CD4-positive, alpha-beta T cell (primary cell): ENCODE measurements around the gene DSN1. TPM values are rescaled to one million over a fixed set of nuclear protein-coding genes. Genes with fewer than 3 reads are reported as not detected.

ENCODE experiments used
- ATAC-seq: fragments of 200-7000 bp; cut with Tn5 transposase; one replicate; pipeline ENCODE4 v1.10.0; 2022; ENCODE audit warnings: mild to moderate bottlenecking; ENCODE audit not compliant: poor library complexity
- CTCF ChIA-PET: fragments of 350-600 bp; sonication (Branson Sonifier 250); formaldehyde crosslinking; loops from one replicate; lab custom pipeline; 2021; ENCODE audit warnings: antibody characterized with exemption, inconsistent platforms; lab: Charles Lee
- POLR2A ChIA-PET: fragments of 350-600 bp; sonication (Branson Sonifier 250); formaldehyde crosslinking; loops from one replicate; lab custom pipeline; 2021; ENCODE audit warnings: antibody characterized with exemption, inconsistent platforms; lab: Charles Lee
- DNase-seq, 14 experiments: peaks; one replicate each; pipeline ENCODE4 v3.0.0-alpha.2; 2013 to 2020; ENCODE audit warnings: mixed read lengths in 2 of 14
- H3K27ac ChIP-seq, 2 donors: one replicate each; pipeline versions ENCODE4 v1.5.1 to v1.7.0; 2013; ENCODE audit warnings: low read length in 2 of 2, low read depth in 1 of 2, mild to moderate bottlenecking in 1 of 2
- H3K27me3 ChIP-seq, 2 experiments: 1 replicate in 1 of 2; 2 replicates in 1 of 2; pipeline versions ENCODE4 v1.6.1 to v1.7.0; 2013; ENCODE audit warnings: low read length in 2 of 2, control low read depth in 1 of 2, mild to moderate bottlenecking in 1 of 2, moderate library complexity in 1 of 2; ENCODE audit not compliant: insufficient read depth in 2 of 2, control insufficient read depth in 1 of 2
- H3K36me3 ChIP-seq: one replicate; pipeline ENCODE4 v1.6.1; 2013; ENCODE audit warnings: low read length, control low read depth; ENCODE audit not compliant: insufficient read depth
- H3K4me1 ChIP-seq: one replicate; pipeline ENCODE4 v1.6.1; 2013; ENCODE audit warnings: low read length, control low read depth; ENCODE audit not compliant: insufficient read depth
- H3K4me3 ChIP-seq: one replicate; pipeline ENCODE4 v1.5.1; 2013; ENCODE audit warnings: mild to moderate bottlenecking, low read length, moderate library complexity
- H3K9me3 ChIP-seq, 2 experiments: 1 replicate in 1 of 2; 2 replicates in 1 of 2; pipeline versions ENCODE4 v1.6.1 to v1.7.0; 2013; ENCODE audit warnings: low read length in 2 of 2, mild to moderate bottlenecking in 2 of 2, control low read depth in 1 of 2, moderate library complexity in 1 of 2; ENCODE audit not compliant: control insufficient read depth in 1 of 2, insufficient read depth in 1 of 2
- H3K27ac Mint-ChIP-seq: one replicate; pipeline ENCODE4 v1.8.0; 2020; ENCODE audit warnings: mixed read lengths
- H3K27me3 Mint-ChIP-seq: one replicate; pipeline ENCODE4 v1.8.0; 2021; ENCODE audit warnings: mixed read lengths
- H3K36me3 Mint-ChIP-seq: one replicate; pipeline ENCODE4 v1.8.0; 2021; ENCODE audit warnings: low read depth, mixed read lengths
- H3K4me1 Mint-ChIP-seq: one replicate; pipeline ENCODE4 v1.8.0; 2021; ENCODE audit warnings: low read depth, mixed read lengths
- H3K4me3 Mint-ChIP-seq: one replicate; pipeline ENCODE4 v1.8.0; 2020; ENCODE audit warnings: mild to moderate bottlenecking, mixed read lengths
- H3K9me3 Mint-ChIP-seq: one replicate; pipeline ENCODE4 v1.8.0; 2020; ENCODE audit warnings: mixed read lengths
- CTCF ChIP-seq: fragments of 200-600 bp; IDR thresholded peaks from one replicate; pipeline ENCODE4 v1.8.0; 2022; ENCODE audit warnings: antibody characterized with exemption, mild to moderate bottlenecking
- intact Hi-C, 2 experiments: fragments of 100-400 bp; cut with DNase I in 1 of 2; cut with micrococcal nuclease in 1 of 2; formaldehyde crosslinking; loops; one replicate each; pipeline versions ENCODE4 v1.15.1 to v1.9.0; 2023 to 2025; cut with DNase I, micrococcal nuclease
- total RNA-seq, 174 experiments: library from RNA in 2 of 174; stranded (reverse) in 2 of 174; gene quantifications; one replicate each; pipeline ENCODE4 v1.2.3 and lab custom pipeline; 2021 to 2026

DSN1 gene
- total RNA-seq, 2 experiments from 2014 or later: 10.5 to 14.3 TPM

- DNase-seq (no peak), ATAC-seq (no peak)
- no peak overlapping the region for H3K4me3 ChIP-seq
- ChIA-PET POLR2A (no interaction called here), CTCF (interaction anchor here (0.6 to 0.8 kb wide), 2 partner anchors 40 to 71 kb away, joined by 3 read pairs; no protein-coding TSS in a partner anchor)
- no peaks in the 10 kb centered on the region for H3K9me3 ChIP-seq
- Mint-ChIP-seq H3K27ac (no peak overlapping the region), H3K36me3 (no peaks in the 10 kb centered on the region), H3K9me3 (no peaks in the 10 kb centered on the region), H3K4me3 (no peak overlapping the region), H3K4me1 (no peaks in the 10 kb centered on the region), H3K27me3 (no peaks in the 10 kb centered on the region)
- no peak for TF ChIP-seq CTCF
- H3K36me3 ChIP-seq: no peaks in the 10 kb centered on the region
- H3K27ac ChIP-seq: no peak overlapping the region
- H3K27me3 ChIP-seq: no peaks in the 10 kb centered on the region
- intact Hi-C loops: no loop called here
- no peaks in the 10 kb centered on the region for H3K4me1 ChIP-seq
Observed at GRCh38 chr20:36815454-36816091, 42.0 kb upstream of the DSN1 start.

- Histone ChIP-seq H3K27me3 (no peaks in the 10 kb centered on the region), H3K9me3 (no peaks in the 10 kb centered on the region), H3K36me3 (no peaks in the 10 kb centered on the region), H3K4me3 (no peak overlapping the region), H3K27ac (no peak overlapping the region), H3K4me1 (no peaks in the 10 kb centered on the region)
- ATAC-seq (no peak), DNase-seq (no peak)
- no peaks in the 10 kb centered on the region for H3K9me3 Mint-ChIP-seq
- ChIA-PET POLR2A (no interaction called here), CTCF (no interaction called here)
- TF ChIP-seq CTCF: no peak
- no peaks in the 10 kb centered on the region for H3K4me1 Mint-ChIP-seq
- H3K36me3 Mint-ChIP-seq: no peaks in the 10 kb centered on the region
- no peak overlapping the region for H3K4me3 Mint-ChIP-seq
- intact Hi-C loops: no loop called here
- H3K27ac Mint-ChIP-seq: no peak overlapping the region
- H3K27me3 Mint-ChIP-seq: no peaks in the 10 kb centered on the region
Observed at GRCh38 chr20:36812594-36813463, 39.3 kb upstream of the DSN1 start.

GRCh38 chr20:36808317-36809257 lies 35.0 kb upstream of the DSN1 start:
- Histone ChIP-seq H3K27ac (no peak overlapping the region), H3K27me3 (no peaks in the 10 kb centered on the region), H3K4me1 (no peaks in the 10 kb centered on the region), H3K36me3 (no peaks in the 10 kb centered on the region), H3K4me3 (no peak overlapping the region), H3K9me3 (no peaks in the 10 kb centered on the region)
- no peak overlapping the region for H3K4me3 Mint-ChIP-seq
- no peaks in the 10 kb centered on the region for H3K9me3 Mint-ChIP-seq
- no peak overlapping the region for H3K27ac Mint-ChIP-seq
- no peaks in the 10 kb centered on the region for H3K36me3 Mint-ChIP-seq
- CTCF ChIA-PET: interaction anchor here (0.7 to 1.2 kb wide), 6 partner anchors 9 to 142 kb away, joined by 3 to 5 read pairs (median 4); no protein-coding TSS in a partner anchor
- no peaks in the 10 kb centered on the region for H3K4me1 Mint-ChIP-seq
- ATAC-seq (peak; percentile 64), DNase-seq (peak; percentile 55 to 84 (median 65))
- POLR2A ChIA-PET: no interaction called here
- peak; percentile 85 for TF ChIP-seq CTCF
- no peaks in the 10 kb centered on the region for H3K27me3 Mint-ChIP-seq
- intact Hi-C loops: no loop called here
